T-helper 1 cell treated with Interleukin-12 subunit alpha and Interleukin-12 subunit beta and Interleukin-4 antibody, amounts not matched to agents 30 ng/mL and 1 ng/mL, for 36 hours (primary cell): ENCODE results near the gene FOSL2. TPM values are rescaled to one million over a fixed set of nuclear protein-coding genes. Genes with fewer than 3 reads are reported as not detected.

Experiments
- intact Hi-C: fragments of 100-400 bp; cut with micrococcal nuclease; formaldehyde crosslinking; loops from one replicate; pipeline ENCODE4 v1.15.1; 2024
- total RNA-seq: library from RNA; stranded (reverse); gene quantifications from 2 replicates; pipeline ENCODE4 v1.2.3, GENCODE V29; 2022

The FOSL2 gene
- total RNA-seq, 1 donor from 2014 or later = 32.4 TPM

- intact Hi-C loops = no loop called here
Measured at GRCh38 chr2:28356095-28356911, 36.4 kb upstream of the FOSL2 start.

GRCh38 chr2:28357055-28357454, 35.6 kb upstream of the FOSL2 start:
- intact Hi-C loops = no loop called here

DNA sequence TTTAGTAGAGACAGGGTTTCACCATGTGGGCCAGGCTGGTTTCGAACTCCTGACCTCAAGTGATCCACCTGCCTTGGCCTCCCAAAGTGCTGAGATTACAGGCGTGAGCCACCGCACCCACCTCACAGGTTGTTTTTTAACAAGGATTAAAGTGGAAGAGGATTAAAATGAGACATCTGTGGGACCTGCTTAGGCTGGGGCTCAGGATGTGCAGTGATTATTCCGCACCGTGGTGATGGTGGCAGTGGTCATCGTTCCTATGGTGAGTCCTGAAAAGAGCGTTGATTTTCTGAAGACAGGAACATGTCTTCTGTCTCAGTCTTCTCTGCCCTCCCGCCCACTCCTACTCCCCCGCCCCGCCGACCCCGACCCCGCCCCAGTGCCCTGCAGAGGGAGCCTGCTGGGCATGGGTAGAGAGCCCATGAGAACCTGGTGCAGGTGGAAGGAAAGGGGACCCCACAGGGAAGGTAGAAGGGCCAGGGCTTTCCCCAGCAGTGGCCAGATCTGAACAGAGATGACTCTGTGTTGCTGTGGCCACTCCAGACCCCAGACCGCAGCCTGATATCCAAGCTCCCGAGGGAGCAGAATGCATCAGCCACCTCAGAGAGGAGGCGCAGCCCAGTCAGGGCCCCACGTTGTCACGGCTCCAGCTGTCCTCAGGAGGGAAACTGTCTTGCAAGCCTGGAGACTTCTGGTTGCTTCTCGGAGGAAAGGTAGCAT, 34.5 kb upstream of the FOSL2 start:
- intact Hi-C loops = loop anchor here (1.0 to 2.0 kb wide), 3 partner anchors 8 to 729 kb away; partner anchors contain the start of genes CCDC121 and GPN1

GRCh38 chr2:28358668-28359201, 33.9 kb upstream of the FOSL2 start:
- intact Hi-C loops = loop anchor here (1.0 to 2.0 kb wide), 8 partner anchors 8 to 730 kb away; partner anchors contain the start of genes CCDC121, GPN1 and SPDYA

- intact Hi-C loops = loop anchor here (1.0 to 2.0 kb wide), 7 partner anchors 11 to 731 kb away; partner anchors contain the start of genes CCDC121, GPN1 and SPDYA
Measured at GRCh38 chr2:28359222-28360057, 33.2 kb upstream of the FOSL2 start.

DNA sequence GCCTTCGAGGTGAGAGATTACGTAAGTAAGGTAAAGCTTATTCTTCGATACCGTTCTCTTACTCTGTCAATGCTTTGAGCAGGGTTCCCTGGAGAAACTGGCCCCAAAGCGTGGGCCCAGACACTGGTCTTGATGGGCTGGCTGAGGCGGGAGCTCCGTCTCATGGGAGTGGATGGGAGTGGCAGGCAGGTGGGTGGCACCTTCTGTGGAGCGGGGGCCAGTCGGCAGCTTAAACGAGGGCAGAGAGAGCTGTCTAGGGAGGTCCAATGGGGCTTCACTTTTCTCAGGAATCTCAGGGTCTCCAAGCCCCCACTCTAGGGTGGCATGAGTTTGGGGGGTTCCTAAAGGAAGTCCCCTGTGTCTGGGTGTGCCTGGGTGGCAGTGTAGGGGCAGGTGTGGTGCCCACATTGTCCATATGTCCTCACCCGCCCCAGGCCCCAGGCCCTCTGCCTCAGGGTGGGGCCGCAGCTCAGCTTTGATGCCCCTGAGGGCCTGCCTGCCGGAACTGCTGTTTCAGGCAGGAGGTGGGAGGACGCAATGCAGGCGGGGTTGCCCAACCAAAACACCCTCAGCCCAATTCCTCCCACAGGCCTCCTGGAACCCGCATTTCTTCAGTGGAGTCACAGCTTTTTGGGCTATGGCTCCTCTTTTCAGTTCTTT, 32.5 kb upstream of the FOSL2 start:
- intact Hi-C loops = no loop called here

DNA sequence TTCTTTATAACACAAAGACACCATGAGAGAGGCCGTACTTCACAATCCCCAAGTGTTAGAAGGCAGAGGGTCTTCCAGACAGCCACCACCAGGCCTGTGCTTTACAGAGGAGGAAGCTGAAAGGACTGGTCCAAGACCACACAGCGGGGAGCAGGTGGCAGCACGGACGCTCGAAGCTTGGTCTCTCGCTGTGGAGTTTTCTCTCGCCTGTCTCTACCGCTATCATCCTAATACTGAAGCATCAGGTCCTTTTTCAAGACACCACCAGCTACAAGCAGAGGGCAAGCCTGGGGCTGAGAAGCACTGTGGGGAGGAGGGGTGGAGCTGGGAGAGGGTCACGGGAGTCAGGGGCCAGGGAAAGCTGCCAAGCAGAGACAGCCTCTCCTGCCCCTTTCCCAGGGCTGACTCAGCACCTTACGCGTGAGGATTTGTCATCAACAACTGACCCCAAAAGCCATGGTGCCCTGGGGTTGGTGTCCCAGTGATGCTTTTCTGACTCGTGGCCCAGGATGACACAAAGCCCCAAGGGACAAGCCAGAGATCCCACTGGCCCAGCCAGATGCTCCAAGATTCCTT, 31.9 kb upstream of the FOSL2 start:
- intact Hi-C loops = no loop called here

DNA sequence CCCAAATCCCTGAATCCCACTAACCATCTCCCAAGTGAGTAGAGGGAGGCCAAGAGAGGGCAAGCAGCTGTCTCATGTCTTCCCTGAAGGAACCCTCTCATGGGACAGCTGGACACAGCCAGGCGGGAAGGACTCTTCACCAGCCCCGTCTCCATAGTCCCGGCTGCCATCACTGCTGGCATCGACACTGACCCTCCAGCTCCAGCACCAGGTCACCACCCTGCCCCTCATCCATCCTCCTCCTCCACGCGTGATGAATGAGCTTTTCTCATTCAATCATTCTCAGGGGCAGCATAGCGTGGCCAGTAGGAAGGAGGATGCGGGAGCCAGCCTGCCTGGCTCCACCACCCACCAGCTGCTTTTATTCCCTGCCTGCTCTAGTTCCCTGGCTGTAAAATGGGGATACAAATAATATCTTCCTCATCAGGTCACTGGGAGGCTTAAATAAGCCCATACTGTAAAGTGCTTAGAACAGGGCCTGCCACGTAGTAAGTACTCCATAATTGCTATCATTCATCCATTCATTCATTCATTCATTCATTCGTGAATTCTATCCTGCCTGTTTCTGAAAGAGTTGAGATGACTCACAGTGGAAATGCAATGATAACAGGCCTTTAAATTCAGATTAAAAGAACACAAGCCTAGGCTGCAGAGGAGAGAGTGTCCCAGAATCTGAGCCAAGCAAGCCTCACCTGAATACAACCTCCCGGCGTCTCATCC, 30.5 kb upstream of the FOSL2 start:
- intact Hi-C loops = no loop called here

DNA sequence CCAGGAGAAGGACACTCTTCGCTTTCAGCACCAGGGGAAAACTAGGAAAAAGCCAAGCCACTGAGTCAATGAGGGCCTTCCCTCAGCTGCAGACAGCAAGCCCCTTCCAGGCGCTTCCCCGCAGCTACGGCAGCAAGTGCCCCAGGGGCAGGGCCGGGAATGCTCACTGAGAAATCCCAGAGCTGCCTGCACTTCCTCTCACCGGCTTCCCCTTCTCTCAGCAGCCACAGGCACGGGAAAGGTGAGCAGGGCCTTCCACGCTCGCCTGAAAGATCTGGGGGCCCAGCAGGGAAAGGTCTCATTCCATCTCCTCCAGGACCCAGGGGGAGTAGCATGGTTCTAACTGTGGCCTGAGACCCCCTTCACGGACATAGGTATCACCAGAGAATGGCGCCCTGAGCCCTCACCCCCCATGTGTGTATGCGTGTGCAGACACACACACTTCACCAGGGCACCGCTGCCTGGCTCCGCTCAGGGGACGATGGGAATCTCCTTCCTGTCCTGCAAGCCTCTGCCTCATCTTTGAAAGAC, 29.6 kb upstream of the FOSL2 start:
- intact Hi-C loops = no loop called here

- intact Hi-C loops = no loop called here
Measured at GRCh38 chr2:28363686-28364280, 28.9 kb upstream of the FOSL2 start.

- intact Hi-C loops = no loop called here
Measured at GRCh38 chr2:28364610-28365009, 28.0 kb upstream of the FOSL2 start.

DNA sequence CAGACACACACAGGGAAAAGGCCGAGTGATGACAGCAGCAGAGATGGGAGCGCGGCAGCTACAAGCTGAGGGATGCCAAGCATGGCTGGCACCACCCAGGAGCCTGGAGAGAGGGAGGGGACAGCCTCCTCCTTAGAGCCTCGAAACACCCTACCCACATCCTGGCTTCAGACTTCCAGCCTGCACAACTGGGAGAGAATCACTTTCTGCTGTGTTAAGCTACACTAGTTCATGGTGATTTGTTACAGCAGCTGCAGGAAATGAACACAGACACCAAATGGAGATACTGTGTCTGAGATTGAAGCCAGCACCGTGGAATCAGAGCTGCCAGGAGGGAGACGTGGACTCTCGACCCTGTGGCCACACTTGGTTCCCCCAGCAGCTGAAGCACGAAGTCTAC, 27.5 kb upstream of the FOSL2 start:
- intact Hi-C loops = no loop called here

DNA sequence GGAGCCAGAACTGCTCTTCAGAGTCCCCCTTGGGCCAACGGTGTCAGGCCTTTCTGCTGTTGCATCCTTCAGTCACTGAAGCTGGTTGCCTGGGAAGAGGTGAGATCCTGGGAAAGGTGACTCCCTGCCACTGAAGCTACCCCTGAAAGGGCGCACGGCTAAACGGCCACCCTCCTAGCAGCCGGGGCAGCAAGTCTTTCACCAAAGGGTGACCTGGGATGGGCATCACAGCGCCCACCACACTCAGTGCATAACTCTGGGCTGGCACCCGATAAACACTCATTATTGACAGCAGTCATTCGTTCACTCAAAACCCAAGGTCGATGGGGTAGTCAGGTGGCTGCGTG, 26.5 kb upstream of the FOSL2 start:
- intact Hi-C loops = loop anchor here (1.0 kb wide), 1 partner anchor 8 kb away; no protein-coding TSS in a partner anchor

DNA sequence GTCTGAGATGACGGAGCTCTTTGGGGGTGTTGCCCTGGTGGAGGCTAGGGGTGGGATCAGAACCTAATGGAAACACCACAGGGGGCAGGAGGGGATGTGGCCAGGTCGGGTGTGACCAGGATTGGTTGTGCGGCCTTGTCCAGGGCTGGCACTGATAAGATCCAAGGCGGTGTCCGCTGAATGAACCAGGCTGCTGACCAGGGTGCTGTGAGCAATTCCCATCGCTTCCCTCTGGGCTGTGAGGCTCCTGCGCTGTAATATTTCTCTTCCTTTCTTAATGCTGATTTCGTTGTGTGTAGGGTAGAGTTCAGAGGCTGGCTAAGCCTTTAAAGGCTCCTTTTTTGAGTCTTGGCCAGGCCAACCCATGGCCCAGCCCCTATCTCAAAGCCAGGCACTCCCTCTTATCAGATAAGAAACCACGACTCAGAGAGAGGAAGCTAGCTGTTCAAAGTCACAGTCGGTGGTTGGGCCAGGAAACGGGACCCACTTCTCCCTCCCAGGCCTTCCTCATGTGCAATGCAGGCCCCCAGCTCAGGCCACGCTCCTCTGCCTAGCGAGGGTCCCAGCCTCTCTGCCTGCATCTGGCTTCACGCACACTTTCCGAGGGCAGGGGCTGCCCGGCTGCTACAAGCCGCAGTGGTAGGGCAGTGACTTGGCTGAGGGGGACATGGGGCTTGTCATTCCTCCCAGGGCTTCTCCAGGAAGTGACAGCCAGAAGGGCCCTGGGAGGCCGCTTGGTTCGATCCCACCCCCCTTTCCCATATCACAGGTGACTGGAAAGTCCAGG, 26.0 kb upstream of the FOSL2 start:
- intact Hi-C loops = loop anchor here (1.0 kb wide), 1 partner anchor 8 kb away; no protein-coding TSS in a partner anchor

DNA sequence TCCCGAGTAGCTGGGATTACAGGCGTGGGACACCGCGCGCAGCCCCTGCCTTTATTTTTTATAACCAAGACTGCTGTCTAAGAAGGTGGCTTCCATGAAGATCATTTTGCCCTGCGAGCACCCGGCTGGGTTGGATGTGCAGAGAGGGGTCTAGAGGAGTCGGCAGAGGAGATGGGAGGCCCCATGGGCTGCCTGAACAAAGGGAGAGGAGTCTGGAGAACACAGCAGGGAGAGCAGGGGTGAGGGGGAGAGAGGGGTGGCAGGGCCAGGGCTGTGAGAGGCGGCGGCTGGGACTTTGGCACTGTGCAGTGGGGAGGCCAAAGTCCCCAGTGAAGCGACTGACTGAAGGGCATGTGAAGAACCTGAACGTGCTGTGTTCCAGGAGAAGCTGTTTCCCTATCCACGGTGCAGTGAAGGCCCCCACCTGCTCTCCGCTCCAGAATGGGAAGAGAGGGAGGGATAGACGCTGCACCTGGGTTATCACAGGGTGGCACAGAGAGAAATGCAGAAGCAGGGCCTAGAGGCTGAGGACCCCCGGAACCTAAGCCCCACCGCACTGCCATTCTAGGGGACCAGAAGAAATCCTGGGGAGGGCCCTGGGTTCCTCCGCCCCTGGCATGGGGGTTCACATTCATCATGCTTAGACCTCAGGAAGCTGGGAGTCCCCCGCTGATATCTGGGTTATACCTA, 24.8 kb upstream of the FOSL2 start:
- intact Hi-C loops = no loop called here

DNA sequence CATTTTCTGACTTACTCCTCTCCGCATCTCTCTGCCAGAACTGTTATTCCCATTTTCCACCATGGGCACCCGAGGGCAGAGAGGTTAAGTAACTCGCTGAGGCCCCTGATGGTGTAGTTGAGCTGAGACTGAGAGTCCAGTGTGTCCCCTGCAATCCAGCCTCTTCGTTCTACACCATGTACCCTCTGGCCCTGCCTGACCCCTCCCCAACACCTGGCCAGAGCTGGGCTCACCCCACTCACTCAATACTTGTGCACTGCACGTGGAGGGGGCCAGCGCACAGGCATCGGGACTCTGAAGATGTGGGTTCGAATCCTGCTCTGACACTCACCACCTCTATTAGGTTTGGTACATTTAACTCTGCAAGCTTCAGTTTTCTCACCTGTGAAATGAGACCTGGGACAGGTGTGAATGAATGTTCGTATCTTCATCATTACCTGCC, 24.3 kb upstream of the FOSL2 start:
- intact Hi-C loops = no loop called here

DNA sequence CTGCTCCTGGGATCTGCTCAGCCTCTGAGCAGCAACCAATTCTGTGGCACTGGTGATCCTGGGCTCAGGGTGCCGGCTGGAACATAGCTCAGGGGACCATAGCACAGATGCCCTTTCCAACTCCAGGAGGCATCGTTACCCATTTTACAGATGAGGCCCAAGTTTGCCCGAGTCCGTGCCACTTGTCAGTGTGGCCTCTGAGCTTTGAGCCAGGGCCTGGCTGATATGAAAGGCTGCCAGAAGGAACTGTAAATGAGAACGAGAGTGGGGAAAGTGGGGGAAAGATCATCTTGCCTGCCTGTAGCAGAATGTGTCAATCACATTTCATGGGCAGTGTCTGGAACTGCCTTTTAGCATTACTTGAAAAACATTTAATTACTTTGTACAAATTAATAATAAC, 23.3 kb upstream of the FOSL2 start:
- intact Hi-C loops = no loop called here

DNA sequence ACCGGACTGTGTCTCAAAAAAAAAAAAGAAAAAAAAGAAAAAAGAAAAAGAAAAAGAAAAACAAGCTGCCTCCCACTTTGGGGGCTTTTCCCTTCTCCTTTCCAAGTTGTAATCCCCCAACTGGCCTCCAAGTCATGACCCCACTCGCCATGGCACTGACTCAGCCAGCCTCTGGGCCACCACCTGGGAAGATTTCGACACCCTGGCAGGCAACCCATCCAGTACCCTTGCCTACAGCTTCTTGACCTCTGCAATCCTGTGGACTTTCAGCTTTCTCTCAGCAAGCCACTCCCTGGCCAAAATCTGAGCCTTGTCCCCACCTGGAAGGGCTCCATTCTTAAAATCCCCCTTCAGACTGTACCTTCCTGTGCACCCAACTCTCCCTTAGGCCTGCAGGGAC, 22.3 kb upstream of the FOSL2 start:
- intact Hi-C loops = no loop called here
